ENCODE results near the gene GAA.

GRCh38 chr17:80081596-80081995 is 19.8 kb upstream of the GAA start:
- TF ChIP-seq CTCF (IDR thresholded peaks at IDR 0.05) (no peak), POLR2AphosphoS5 (IDR thresholded peaks at IDR 0.05) (no peak)
